Skeletal muscle tissue (tissue), 4 donors: ENCODE measurements around the gene LHFPL2. TPM values are rescaled to one million over a fixed set of nuclear protein-coding genes. Genes with fewer than 3 reads are reported as not detected.

ENCODE experiments used
- H3K27ac ChIP-seq: one replicate; pipeline ENCODE4 v1.7.0; 2013; ENCODE audit warnings: mild to moderate bottlenecking, low read depth, low read length, inconsistent platforms
- H3K27me3 ChIP-seq, 3 donors: one replicate each; pipeline ENCODE4 v1.7.0; 2013; ENCODE audit warnings: low read length in 3 of 3; ENCODE audit not compliant: control insufficient read depth in 3 of 3, insufficient read depth in 3 of 3
- H3K36me3 ChIP-seq, 3 donors: one replicate each; pipeline ENCODE4 v1.7.0; 2013; ENCODE audit warnings: low read length in 3 of 3; ENCODE audit not compliant: control insufficient read depth in 3 of 3, insufficient read depth in 3 of 3
- H3K4me1 ChIP-seq, 3 donors: one replicate each; pipeline ENCODE4 v1.7.0; 2013; ENCODE audit warnings: low read length in 3 of 3, mild to moderate bottlenecking in 3 of 3; ENCODE audit not compliant: control insufficient read depth in 3 of 3, insufficient read depth in 3 of 3
- H3K4me3 ChIP-seq, 3 donors: one replicate each; pipeline ENCODE4 v1.7.0; 2013; ENCODE audit warnings: low read length in 3 of 3
- H3K9ac ChIP-seq, 3 donors: one replicate each; pipeline ENCODE4 v1.7.0; 2013; ENCODE audit warnings: low read length in 3 of 3, mild to moderate bottlenecking in 3 of 3, moderate library complexity in 2 of 3, low read depth in 1 of 3
- H3K9me3 ChIP-seq, 3 donors: one replicate each; pipeline ENCODE4 v1.7.0; 2013; ENCODE audit warnings: low read length in 3 of 3; ENCODE audit not compliant: control insufficient read depth in 3 of 3
- total RNA-seq: library from RNA; depleted of rRNA; stranded (reverse); fragments of >200 nt; gene quantifications from one replicate; pipeline ENCODE4 v1.2.3, GENCODE V29; 2014
- donor health status: Osteomylitis.

Gene LHFPL2
- total RNA-seq, 1 donor from 2014 or later, result 54.8 TPM

GRCh38 chr5:78543916-78544315, 104.7 kb downstream of the LHFPL2 start:
- no peak overlapping the region for H3K27ac ChIP-seq
- H3K36me3 ChIP-seq, result no peaks in the 10 kb centered on the region
- peaks cover 26 to 36% (median 27%) of the 10 kb centered on the region in 3 donors for H3K4me1 ChIP-seq
- no peak overlapping the region for H3K9ac ChIP-seq
- H3K4me3 ChIP-seq, result no peak overlapping the region
- no peaks in the 10 kb centered on the region for H3K9me3 ChIP-seq
- H3K27me3 ChIP-seq, result no peaks in the 10 kb centered on the region

- H3K4me1 ChIP-seq, result peaks cover 23 to 33% (median 24%) of the 10 kb centered on the region in 3 donors
These were observed 105.3 kb downstream of the LHFPL2 start for GRCh38 chr5:78543292-78543691.

GRCh38 chr5:78542321-78542840, 106.2 kb downstream of the LHFPL2 start:
- H3K4me3 ChIP-seq, result no peak overlapping the region
- H3K36me3 ChIP-seq, result no peaks in the 10 kb centered on the region
- no peak overlapping the region for H3K9ac ChIP-seq
- no peaks in the 10 kb centered on the region for H3K27me3 ChIP-seq
- H3K9me3 ChIP-seq, result no peaks in the 10 kb centered on the region
- peaks cover 19 to 28% (median 19%) of the 10 kb centered on the region in 3 donors for H3K4me1 ChIP-seq
- no peak overlapping the region for H3K27ac ChIP-seq

More at GRCh38 chr5:78543292-78543691, 105.3 kb downstream of the LHFPL2 start:
- Histone ChIP-seq H3K4me3 (no peak overlapping the region), H3K27ac (no peak overlapping the region), H3K9ac (no peak overlapping the region), H3K36me3 (no peaks in the 10 kb centered on the region), H3K27me3 (no peaks in the 10 kb centered on the region), H3K9me3 (no peaks in the 10 kb centered on the region)

- peak overlapping the region; percentile 73 for H3K27ac ChIP-seq
- H3K36me3 ChIP-seq, result no peaks in the 10 kb centered on the region
- no peak overlapping the region for H3K9ac ChIP-seq
- no peaks in the 10 kb centered on the region for H3K27me3 ChIP-seq
- no peak overlapping the region for H3K4me3 ChIP-seq
- no peaks in the 10 kb centered on the region for H3K9me3 ChIP-seq
- H3K4me1 ChIP-seq, result peaks cover 9 to 16% (median 14%) of the 10 kb centered on the region in 3 donors
These were observed 107.4 kb downstream of the LHFPL2 start for GRCh38 chr5:78541086-78541654.

- Histone ChIP-seq H3K4me1 (peaks cover 8 to 14% (median 14%) of the 10 kb centered on the region in 3 donors), H3K9ac (no peak overlapping the region)
These were observed 108.1 kb downstream of the LHFPL2 start for GRCh38 chr5:78540335-78541085.

GRCh38 chr5:78538240-78538850, 110.2 kb downstream of the LHFPL2 start:
- no peak overlapping the region for H3K27ac ChIP-seq
- H3K9ac ChIP-seq, result no peak overlapping the region
- H3K27me3 ChIP-seq, result no peaks in the 10 kb centered on the region
- H3K4me1 ChIP-seq, result peaks cover 8 to 13% (median 12%) of the 10 kb centered on the region in 3 donors
- H3K9me3 ChIP-seq, result no peaks in the 10 kb centered on the region
- no peaks in the 10 kb centered on the region for H3K36me3 ChIP-seq
- H3K4me3 ChIP-seq, result no peak overlapping the region

More at GRCh38 chr5:78540335-78541085, 108.1 kb downstream of the LHFPL2 start:
- Histone ChIP-seq H3K9me3 (no peaks in the 10 kb centered on the region), H3K4me3 (no peak overlapping the region), H3K27me3 (no peaks in the 10 kb centered on the region), H3K27ac (peak overlapping the region; percentile 73), H3K36me3 (no peaks in the 10 kb centered on the region)

- Histone ChIP-seq H3K9me3 (no peaks in the 10 kb centered on the region), H3K36me3 (no peaks in the 10 kb centered on the region), H3K27ac (no peak overlapping the region), H3K4me3 (no peak overlapping the region), H3K4me1 (peaks cover 8 to 13% (median 12%) of the 10 kb centered on the region in 3 donors), H3K9ac (no peak overlapping the region), H3K27me3 (no peaks in the 10 kb centered on the region)
These were observed 110.8 kb downstream of the LHFPL2 start for GRCh38 chr5:78537821-78538220.

GRCh38 chr5:78537411-78537810, 111.2 kb downstream of the LHFPL2 start:
- H3K9me3 ChIP-seq, result no peaks in the 10 kb centered on the region
- no peaks in the 10 kb centered on the region for H3K27me3 ChIP-seq
- peaks cover 8 to 13% (median 12%) of the 10 kb centered on the region in 3 donors for H3K4me1 ChIP-seq
- no peak overlapping the region for H3K27ac ChIP-seq
- H3K36me3 ChIP-seq, result no peaks in the 10 kb centered on the region
- no peak overlapping the region for H3K4me3 ChIP-seq
- H3K9ac ChIP-seq, result no peak overlapping the region

GRCh38 chr5:78536661-78537196, 111.8 kb downstream of the LHFPL2 start:
- Histone ChIP-seq H3K4me1 (peaks cover 6 to 13% (median 12%) of the 10 kb centered on the region in 3 donors), H3K4me3 (no peak overlapping the region), H3K36me3 (no peaks in the 10 kb centered on the region), H3K27ac (no peak overlapping the region), H3K27me3 (no peaks in the 10 kb centered on the region), H3K9me3 (no peaks in the 10 kb centered on the region), H3K9ac (no peak overlapping the region)

- no peaks in the 10 kb centered on the region for H3K36me3 ChIP-seq
- H3K4me3 ChIP-seq, result no peak overlapping the region
- peak overlapping the region; percentile 54 for H3K27ac ChIP-seq
- H3K9ac ChIP-seq, result no peak overlapping the region
- peaks cover 3 to 7% (median 4%) of the 10 kb centered on the region in 3 donors for H3K4me1 ChIP-seq
- H3K27me3 ChIP-seq, result no peaks in the 10 kb centered on the region
- no peaks in the 10 kb centered on the region for H3K9me3 ChIP-seq
These were observed 113.7 kb downstream of the LHFPL2 start for GRCh38 chr5:78534905-78535200.
